22Rv1 (cell line): ENCODE data around the gene USE1.
"Not testable (repeated sequence)": the region's sequence is repeated elsewhere in the genome, so short reads cannot be mapped to it uniquely, and the experiment has no call there.

Experiments used
- H3K27ac ChIP-seq: fragments of 450-650 bp; 2 replicates; pipeline ENCODE4 v1.5.1; 2017
- CTCF ChIP-seq: fragments of 450-650 bp; IDR thresholded peaks from 2 replicates; pipeline ENCODE4 v1.5.1; 2017; ENCODE audit warnings: mild to moderate bottlenecking
- ZFX ChIP-seq: fragments of 450-650 bp; IDR thresholded peaks from 2 replicates; pipeline ENCODE4 v1.6.1; 2017; ENCODE audit warnings: antibody characterized with exemption, borderline replicate concordance

Gene USE1

DNA sequence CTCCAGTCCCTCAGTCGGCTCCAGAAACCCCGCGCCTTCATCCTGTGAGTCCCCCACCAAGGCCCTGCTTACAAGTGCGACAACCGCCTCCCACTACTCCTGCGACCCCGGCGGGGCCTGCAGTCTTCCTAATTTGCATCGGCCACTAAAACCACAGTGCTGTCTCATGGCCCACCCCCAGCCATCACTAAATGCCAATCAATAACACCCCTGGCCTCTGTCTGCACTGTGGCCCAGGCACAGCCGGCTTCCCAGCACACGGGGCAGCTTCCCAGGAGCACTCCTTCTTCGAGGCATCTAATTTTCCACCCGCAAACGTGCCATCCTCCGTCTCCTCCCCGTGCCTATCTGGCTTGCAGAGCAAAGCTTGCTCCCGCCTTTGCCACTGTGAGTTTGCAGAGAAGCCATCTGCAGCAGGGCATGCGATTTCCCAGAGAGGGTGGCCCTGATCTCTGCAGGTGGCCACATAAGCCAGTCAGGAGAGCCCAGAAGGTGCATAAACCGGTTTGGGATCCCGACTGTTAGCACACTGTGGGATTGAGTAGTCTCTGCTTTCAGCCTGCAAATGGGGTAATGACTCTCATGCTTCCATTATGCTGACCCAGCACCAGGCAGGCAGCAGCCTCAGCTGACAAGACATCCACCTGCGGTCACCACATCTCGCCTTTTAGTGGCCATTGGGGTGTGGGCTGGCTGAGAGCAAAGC lies 34.0 kb upstream of the USE1 start:
- no peak for TF ChIP-seq ZFX
- no peak for TF ChIP-seq CTCF
- no peak overlapping the region for H3K27ac ChIP-seq

- TF ChIP-seq CTCF (no peak), ZFX (no peak)
- H3K27ac ChIP-seq, result no peak overlapping the region
These were observed 31.8 kb upstream of the USE1 start for GRCh38 chr19:17183271-17183761.

DNA sequence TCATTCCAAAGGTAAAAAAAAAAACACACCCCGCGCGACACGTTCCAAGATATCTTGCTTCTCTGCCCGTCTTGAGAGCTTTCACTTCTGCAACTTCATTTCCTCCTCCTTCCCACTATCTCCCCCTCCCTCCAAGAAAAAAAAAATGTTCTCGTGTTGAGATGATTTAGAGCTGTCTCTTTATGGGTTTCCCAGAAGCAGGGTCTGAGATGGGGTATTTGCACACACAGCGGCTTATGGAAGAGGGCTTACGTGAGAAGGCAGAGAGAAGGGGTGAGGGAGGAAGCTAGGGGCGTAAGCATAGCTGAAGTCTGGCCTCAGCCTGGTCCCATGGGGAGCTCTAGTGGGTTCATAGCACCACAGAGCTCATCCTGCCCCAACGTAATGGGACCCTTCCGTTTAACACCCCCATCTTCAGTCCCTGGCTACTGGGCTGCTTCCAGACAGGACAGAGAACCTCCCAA lies 31.3 kb upstream of the USE1 start:
- TF ChIP-seq CTCF, result no peak
- TF ChIP-seq ZFX, result no peak
- no peak overlapping the region for H3K27ac ChIP-seq

GRCh38 chr19:17184371-17184841 lies 30.8 kb upstream of the USE1 start:
- H3K27ac ChIP-seq, result no peak overlapping the region

GRCh38 chr19:17185590-17185989 lies 29.6 kb upstream of the USE1 start:
- no peak overlapping the region for H3K27ac ChIP-seq
- TF ChIP-seq CTCF (no peak), ZFX (no peak)

More at GRCh38 chr19:17184371-17184841, 30.8 kb upstream of the USE1 start:
- TF ChIP-seq ZFX (no peak), CTCF (no peak)

- not testable (repeated sequence) for H3K27ac ChIP-seq
These were observed 23.4 kb upstream of the USE1 start for GRCh38 chr19:17191736-17192135.

DNA sequence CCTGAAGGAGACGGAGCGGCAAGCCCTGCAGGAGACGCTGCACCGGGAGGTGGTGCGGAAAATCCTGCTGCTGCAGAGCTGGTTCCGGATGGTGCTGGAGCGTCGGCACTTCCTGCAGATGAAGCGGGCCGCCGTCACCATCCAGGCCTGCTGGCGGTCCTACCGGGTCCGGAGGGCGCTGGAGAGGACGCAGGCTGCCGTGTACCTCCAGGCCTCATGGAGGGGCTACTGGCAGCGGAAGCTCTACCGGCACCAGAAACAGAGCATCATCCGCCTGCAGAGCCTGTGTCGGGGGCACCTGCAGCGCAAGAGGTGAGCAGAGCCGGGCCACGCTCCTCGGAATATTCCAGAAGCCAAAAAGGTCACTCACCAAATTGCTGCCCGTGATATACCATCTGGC lies 22.4 kb upstream of the USE1 start:
- TF ChIP-seq ZFX (no peak), CTCF (no peak)
- no peak overlapping the region for H3K27ac ChIP-seq
